ENCODE results near the gene BACH2.
A peak's percentile ranks its signal among the peaks of the same experiment; 100 is the strongest.

BACH2 gene

GRCh38 chr6:89956182-89956581 lies 340.5 kb downstream of the BACH2 start:
- DNase-seq: no peak

DNA sequence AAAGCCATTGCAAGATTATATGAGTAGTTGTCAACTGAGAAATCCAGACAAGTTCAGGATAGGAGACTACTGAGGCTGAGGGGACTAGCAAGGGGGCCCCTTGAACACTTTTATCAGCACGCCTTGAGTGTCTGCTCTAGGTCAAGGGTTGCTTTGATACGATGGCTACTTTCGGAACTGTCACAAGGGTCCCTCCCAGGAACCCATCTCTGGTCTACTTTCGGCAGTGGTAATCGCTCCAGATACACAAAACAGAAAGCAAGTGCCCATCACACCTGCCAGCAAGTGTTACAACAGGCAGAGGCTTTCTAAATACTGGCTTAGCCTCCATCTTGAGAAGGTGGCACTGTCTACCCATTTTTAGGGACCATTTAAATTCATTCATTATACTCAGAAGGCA lies 341.3 kb downstream of the BACH2 start:
- no peak for DNase-seq

DNA sequence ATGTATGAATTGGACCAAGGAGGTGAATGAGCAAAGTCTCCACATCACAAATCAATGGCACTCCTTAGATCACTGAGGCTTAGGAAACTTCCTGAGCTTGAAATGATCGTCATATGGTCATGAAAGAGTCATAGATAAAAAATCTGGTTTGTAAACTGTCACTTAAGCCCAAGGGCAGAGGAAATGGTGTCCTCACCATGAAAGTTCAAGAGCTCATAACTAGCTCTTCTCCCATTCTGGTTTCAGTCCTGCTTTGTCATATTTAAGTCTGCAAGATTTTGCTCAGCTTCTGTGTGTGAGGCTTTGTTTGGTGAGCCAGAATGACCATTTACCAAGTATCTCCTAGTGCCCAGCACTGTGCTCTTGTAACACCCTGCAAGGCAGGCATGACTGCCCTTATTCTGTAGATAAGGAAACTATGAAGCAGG lies 341.9 kb downstream of the BACH2 start:
- no peak for DNase-seq

DNA sequence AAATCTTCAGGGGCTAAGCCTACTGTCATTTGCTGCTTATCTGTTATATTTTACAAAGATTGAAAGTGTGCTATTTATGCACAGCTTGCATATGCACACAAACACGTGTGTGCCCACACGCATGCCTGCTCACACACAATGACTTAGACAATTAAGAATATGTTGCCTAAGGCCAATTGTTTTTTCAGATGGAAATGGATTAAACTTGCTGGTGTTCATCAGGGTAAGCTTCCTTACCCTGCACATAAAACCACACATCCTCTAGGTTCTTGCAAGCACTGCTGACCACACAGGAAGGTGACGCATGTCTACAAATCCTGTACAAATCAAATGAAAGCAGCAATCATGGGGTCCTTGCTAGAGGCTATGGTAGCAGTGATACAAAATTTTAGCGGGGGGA lies 344.0 kb downstream of the BACH2 start:
- DNase-seq: no peak

DNA sequence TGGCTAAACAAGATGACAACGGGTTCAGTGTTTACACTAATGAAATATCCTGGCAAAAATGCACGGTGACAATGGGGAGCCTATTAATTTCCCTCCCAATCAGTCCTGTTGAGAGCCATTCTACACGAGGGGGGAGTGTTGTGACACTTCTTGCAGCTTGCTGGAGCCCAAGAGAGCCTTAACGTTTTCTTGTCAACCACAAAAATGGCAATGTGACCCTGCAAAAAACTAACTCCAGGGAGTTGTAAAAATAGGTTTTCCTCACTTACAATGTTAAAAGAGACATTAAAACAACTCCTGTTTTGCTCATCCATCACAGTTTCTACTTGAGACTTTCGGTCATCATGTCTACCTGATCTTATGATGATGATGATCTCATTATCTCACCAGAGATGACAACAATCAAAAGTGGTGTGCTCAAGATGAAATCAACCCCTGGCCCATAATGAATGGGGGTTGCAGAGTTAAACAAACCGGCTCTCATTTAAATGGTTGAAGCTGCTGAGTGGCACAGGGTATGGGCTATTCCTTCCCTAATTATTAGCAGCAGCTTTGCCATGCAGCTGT lies 344.5 kb downstream of the BACH2 start:
- peak; percentile 86 for DNase-seq

DNA sequence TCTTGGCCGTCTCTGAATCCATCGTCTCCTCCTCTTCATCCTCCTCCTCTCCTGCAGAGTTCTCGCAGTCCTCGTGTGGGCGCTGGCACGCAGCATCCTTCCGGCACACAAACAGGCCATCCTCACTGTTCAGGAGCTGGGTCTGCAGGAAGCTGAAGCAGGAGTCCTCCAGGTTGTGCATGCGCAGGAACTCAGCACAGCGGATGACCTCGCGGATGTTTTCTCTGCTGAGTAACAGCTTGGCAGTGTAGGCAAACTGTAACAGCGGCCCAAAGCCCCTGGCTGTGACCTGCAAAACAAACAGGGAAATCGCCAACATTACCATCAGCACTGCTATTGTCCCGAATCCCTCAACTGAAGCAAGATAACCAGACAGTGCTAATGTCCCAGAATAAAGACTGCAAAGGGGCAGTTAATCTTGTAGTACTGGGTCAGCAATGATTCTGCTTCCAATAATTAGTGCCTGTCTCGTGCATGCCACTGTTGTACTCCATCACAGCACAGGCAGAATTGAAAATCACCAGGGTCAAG lies 345.0 kb downstream of the BACH2 start:
- DNase-seq: peak; percentile 86

- DNase-seq: no peak
Observed at GRCh38 chr6:89950879-89951391, 345.7 kb downstream of the BACH2 start.

GRCh38 chr6:89950446-89950845 lies 346.2 kb downstream of the BACH2 start:
- DNase-seq: no peak

DNA sequence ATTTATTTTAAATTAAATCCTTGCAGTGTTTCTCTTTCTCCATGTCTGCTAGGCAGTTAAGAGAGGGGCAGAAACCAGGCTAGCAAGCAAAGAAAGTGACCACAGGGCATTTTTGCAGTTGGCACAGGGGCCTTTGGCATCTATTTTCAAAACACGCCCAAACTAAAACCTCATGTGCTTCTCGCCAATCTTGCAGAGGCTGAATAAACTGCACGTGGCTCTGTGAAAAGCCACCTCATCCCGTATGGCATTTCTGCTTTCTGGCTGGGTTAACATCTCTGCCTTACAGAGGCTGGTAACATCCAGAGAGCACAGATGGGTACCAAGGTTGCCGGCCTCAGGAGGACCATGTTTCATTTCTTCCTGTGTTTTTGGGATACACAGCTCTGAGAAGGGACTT lies 347.8 kb downstream of the BACH2 start:
- DNase-seq: no peak

GRCh38 chr6:89944826-89945407 lies 351.7 kb downstream of the BACH2 start:
- DNase-seq: no peak

DNA sequence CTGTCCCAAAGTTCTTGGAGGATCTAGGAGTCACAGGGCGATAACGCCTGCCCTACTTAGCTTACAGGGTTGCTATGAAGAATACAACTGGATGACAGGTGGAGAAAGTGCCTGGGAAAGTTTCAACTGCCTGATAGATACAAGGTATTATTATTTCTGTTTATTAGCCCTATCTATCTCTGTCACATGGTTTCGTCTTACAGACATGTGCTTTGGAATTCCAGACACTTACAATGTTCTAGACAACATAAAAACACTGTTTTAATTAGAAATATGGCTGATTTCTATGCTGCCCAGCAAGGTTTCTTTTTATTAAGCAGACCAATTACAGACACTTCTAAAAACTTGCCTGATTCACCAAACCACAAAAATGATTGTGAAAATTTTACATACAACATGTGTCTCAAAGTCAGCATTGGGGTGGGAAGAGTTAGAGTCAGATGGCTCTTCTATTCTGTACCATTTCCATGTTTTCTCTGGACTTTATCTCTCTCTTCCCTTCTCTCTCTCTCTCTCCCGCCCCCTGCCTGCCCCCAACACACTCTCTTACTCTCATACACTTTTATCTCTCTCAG lies 352.4 kb downstream of the BACH2 start:
- DNase-seq: no peak

- DNase-seq: no peak
Observed at GRCh38 chr6:89942601-89943000, 354.0 kb downstream of the BACH2 start.

- DNase-seq: no peak
Observed at GRCh38 chr6:89941763-89942497, 354.7 kb downstream of the BACH2 start.

- DNase-seq: no peak
Observed at GRCh38 chr6:89941031-89941762, 355.4 kb downstream of the BACH2 start.

DNA sequence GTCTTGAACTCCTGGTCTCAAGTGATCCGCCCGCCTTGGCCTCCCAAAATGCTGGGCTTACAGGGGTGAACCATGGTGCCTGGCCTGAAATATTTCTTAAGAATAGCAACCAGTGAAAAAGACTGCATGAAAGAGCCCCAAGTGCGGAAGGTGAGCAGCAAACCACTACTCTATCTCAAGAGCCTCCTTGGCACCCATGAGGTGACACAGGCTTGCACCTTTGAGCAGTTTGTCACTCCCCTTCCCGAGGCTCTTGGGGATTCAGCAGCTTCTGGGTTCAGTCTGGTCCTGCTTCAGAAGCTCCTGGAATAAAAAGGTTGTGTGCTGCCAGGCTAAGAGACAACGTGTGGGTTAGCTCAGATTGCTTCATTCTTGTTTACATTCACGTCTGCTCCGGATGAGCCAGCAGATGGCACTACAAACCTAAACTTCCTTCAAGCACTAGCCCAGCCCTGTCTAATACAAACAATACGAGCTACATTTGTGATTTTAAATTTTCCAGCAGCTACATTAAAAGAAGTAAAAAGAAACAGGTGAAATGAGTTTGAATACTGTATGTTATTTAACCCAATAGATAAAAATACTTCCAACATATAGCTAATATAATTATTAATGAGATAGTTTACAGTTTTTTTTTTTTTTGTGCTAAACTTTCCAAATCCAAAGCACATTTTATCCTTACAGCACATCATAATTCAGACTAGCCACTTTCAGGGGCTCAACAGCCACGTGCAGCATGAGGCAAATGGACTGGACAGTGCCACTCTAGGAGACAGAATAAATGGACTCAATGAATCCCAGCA lies 356.2 kb downstream of the BACH2 start:
- DNase-seq: peak; percentile 67

DNA sequence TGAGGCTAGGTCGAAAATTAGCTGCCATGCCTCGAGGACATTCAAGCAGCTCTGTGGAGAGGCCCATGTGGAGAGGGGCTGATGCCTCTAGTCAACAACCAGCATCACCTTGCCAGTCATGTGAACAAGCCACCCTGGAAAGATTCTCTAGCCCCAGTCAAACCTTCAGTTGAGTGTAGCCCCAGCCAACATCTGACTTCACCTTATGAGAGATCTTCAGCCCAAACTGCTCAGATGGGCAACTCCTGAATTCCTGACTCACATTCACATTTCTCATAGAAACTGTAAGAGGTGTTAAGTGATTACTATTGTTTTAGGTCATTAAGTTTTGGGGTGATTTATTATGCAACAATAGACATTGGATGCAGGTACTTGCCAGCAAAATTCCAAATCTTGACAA lies 357.5 kb downstream of the BACH2 start:
- DNase-seq: no peak

GRCh38 chr6:89938014-89938413 lies 358.6 kb downstream of the BACH2 start:
- DNase-seq: no peak

- no peak for DNase-seq
Observed at GRCh38 chr6:89936177-89936576, 360.5 kb downstream of the BACH2 start.

- no peak for DNase-seq
Observed at GRCh38 chr6:89934685-89935366, 361.8 kb downstream of the BACH2 start.

DNA sequence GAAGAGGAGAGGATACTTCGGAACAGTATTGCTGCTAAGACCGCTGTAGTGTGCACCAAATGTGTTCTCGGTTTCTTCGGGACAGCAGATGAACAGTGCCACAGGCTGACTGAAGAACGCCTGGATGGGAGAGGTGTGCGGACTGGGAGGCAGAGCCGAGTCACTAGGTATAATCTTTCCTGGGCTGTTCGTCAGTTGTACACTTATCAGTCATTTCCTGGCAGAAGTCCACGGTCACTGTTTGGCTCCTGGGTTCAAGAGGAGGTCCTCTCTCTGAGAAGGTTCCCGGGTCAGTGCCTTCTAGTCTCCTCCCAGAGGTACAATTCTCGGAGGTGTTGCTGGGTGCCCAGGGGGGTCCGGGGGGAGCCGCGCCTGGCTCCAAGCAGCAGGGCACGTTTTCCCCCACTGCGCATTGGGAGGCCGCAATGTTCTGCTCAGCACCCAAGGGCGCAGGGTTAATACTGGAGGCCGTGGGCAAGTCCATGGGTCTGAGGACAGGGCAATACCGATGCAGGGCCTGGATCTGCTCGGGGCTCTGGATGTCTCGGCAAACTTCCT lies 364.3 kb downstream of the BACH2 start:
- no peak for DNase-seq

DNA sequence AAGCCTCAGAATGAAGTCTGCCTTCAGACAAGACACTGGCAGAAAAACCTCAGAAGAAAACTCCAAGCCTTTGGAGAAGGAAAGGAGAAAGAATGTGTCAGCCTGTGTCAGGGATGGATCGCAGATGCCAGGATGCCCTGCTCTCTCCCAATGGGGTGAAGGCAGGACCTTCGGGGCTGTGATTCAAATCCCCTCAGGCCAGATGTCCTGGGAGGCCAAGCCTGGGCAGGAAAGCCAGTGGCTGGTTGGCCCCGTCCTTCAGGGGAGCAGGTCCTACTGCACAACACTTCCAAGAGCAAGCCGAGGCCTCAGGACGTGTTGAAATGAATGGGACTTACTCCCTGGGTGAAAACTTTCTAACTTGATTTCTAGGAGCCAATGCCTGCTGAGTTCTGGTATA lies 365.9 kb downstream of the BACH2 start:
- DNase-seq: no peak

All from retina (tissue), 1 donor.